ENCODE measurements around the gene ETS2.

DNA sequence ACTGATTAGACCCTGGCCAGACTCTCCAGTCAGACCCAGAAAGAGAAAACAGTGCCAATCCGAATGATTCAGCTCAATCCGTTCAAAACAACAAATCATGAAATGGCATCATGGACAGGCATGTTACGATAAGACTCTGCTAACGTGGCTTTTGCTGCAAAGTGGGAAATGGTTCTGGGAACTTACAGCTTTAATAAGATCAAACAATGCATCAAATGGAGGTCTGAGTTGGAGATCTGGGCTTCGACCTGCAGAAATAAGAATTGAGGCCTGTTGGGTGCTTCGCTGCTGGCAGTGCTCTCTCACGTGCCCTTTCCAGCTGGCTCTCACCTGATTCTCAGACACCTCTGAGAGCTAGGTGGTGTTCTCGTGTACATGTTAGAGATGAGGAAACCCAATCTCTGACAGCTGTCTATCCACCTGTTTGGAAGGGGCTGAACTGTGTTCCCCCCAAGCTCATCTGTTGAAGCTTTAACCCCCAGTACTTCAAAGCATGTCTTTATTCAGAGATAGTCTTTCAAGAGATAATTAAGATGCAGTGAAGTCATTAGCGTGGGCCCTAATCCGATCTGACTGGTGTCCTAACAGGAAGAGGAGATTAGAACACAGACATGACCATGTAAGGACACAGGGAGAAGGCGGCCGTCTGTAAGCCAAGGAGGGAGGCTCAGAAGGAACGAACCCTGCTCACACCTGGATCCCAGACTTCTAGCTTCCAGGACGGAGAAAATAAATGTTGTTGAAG is 45.5 kb upstream of the ETS2 start:
- no peak for TF ChIP-seq CTCF (IDR thresholded peaks at IDR 0.05)
- TF ChIP-seq EZH2phosphoT487 (IDR thresholded peaks at IDR 0.05): no peak
